ENCODE results near the gene ZFPM1. TPM values are rescaled to one million over a fixed set of nuclear protein-coding genes. Genes with fewer than 3 reads are reported as not detected.

The ZFPM1 gene
- total RNA-seq, 1 donor from 2014 or later: 5.7 TPM

DNA sequence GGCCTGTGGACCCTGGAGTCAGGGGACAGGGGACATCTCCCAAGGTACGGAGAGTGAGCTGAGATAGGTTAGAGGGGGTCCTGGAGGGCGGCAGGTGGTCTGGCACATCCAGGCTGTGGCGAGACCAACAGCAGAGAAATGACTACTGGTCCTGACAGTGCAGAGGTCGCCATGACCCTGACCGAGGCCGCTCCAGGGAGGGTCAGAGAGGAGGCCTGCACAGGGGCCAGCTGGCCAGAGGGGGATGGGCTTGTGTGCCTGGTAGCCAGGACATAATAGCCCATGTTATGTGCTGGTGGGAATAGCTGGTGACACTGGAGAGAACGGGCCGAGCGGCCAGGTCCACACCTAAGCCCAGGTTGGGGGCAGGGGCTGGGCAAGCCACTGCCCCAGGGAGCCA, 76.5 kb downstream of the ZFPM1 start:
- no peak overlapping the region for H3K4me3 ChIP-seq
- H3K4me1 ChIP-seq: peaks cover 48% of the 10 kb centered on the region
- H3K9me3 ChIP-seq (replicated peaks): no peaks in the 10 kb centered on the region
- intact Hi-C loops (cut with micrococcal nuclease): loop anchor here (5.0 kb wide), 1 partner anchor 87 kb away; no protein-coding TSS in a partner anchor
- TF ChIP-seq, protein P1, sequence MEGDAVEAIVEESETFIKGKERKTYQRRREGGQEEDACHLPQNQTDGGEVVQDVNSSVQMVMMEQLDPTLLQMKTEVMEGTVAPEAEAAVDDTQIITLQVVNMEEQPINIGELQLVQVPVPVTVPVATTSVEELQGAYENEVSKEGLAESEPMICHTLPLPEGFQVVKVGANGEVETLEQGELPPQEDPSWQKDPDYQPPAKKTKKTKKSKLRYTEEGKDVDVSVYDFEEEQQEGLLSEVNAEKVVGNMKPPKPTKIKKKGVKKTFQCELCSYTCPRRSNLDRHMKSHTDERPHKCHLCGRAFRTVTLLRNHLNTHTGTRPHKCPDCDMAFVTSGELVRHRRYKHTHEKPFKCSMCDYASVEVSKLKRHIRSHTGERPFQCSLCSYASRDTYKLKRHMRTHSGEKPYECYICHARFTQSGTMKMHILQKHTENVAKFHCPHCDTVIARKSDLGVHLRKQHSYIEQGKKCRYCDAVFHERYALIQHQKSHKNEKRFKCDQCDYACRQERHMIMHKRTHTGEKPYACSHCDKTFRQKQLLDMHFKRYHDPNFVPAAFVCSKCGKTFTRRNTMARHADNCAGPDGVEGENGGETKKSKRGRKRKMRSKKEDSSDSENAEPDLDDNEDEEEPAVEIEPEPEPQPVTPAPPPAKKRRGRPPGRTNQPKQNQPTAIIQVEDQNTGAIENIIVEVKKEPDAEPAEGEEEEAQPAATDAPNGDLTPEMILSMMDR (IDR thresholded peaks at IDR 0.05; ENCODE audit: borderline replicate concordance): no peak
- H3K27me3 ChIP-seq (ENCODE audit: low read depth): no peaks in the 10 kb centered on the region
- no peak overlapping the region for H3K27ac ChIP-seq (replicated peaks)
- H3K36me3 ChIP-seq: no peaks in the 10 kb centered on the region
- DNase-seq: no peak

DNA sequence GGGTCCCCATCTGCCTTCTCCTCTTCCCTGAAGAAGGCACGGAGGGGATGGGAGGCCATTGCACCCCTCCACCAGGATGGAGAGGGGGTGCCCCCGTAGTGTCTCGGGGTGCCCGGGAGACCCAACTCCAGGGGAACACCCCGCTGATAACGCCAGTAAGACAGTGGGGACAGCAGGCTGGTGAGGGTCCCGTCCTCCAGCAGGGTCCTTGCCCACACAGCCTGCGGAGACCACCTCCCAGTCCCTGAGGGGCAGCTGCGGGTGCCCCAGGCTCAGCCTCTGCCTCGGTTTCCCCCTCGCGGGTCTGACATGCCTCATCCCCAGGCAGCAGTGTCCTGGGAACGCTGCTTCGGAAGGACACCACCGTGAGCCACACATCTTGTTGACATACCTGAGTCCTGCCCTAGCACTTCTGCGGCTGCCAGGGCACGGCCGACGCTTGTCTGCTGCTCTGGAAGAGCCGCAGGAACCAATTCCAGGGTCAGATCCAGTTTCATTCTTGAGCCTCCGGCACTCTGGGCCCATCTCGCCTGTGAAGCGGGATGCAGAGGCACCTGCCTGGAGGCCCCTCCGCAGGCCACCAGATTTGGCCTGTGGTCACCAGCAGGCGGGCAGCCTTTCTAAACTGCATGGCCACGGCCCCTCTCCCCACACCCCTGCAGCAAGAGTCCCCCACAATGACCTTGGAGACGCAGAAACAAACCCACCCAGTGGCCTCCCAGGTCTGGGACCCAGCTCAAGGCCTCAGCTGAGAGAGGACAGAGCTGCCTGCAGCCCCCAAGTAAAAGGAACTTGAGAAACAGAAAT, 77.2 kb downstream of the ZFPM1 start:
- Histone ChIP-seq H3K36me3 (no peaks in the 10 kb centered on the region), H3K9me3 (replicated peaks) (no peaks in the 10 kb centered on the region), H3K4me1 (peaks cover 49% of the 10 kb centered on the region), H3K27me3 (ENCODE audit: low read depth) (no peaks in the 10 kb centered on the region), H3K4me3 (no peak overlapping the region), H3K27ac (replicated peaks) (no peak overlapping the region)
- intact Hi-C loops (cut with micrococcal nuclease): no loop called here
- DNase-seq: no peak
- TF ChIP-seq, protein P1 (IDR thresholded peaks at IDR 0.05; ENCODE audit: borderline replicate concordance): no peak

DNA sequence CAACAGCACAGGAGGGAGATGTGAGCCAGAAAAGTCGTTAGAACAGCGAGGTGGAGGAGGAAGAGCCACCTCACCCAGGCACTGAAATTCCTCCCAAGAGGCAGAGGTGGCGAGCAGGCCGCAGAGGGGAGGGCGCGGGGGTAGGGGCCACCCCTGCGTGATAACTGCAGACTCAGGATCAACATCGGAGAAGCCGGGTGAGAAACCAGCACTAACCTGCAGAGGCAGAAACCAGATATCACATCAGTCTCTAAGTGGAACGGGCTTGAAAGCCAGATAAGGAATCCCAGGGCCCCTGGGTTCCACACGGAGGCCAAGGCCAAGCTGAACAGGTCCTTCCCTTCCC, 77.8 kb downstream of the ZFPM1 start:
- Histone ChIP-seq H3K27me3 (ENCODE audit: low read depth) (no peaks in the 10 kb centered on the region), H3K4me3 (no peak overlapping the region), H3K4me1 (peaks cover 49% of the 10 kb centered on the region), H3K27ac (replicated peaks) (no peak overlapping the region), H3K9me3 (replicated peaks) (no peaks in the 10 kb centered on the region), H3K36me3 (no peaks in the 10 kb centered on the region)
- intact Hi-C loops (cut with micrococcal nuclease): no loop called here
- no peak for DNase-seq
- TF ChIP-seq, protein P1 (IDR thresholded peaks at IDR 0.05; ENCODE audit: borderline replicate concordance): no peak

DNA sequence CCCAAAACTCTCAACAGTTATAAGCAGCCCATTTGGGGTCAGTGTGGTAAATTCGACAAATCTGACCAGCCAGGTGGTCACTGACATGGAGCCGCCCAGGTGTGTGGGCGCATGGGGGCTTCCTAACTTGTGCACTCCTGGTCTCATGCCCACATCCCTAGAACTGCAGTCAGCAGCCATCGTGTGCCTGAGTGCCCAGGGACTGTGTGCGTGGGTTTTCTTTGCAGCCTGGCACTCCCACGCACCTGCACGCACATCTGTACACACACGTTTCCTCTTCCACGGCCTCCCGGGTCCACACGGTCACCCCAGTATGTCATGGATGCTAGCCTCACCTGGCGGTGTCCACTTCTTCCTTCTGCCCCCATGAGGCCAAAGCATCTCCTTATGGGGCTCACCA, 78.3 kb downstream of the ZFPM1 start:
- Histone ChIP-seq H3K4me3 (no peak overlapping the region), H3K27ac (replicated peaks) (no peak overlapping the region), H3K9me3 (replicated peaks) (no peaks in the 10 kb centered on the region), H3K36me3 (no peaks in the 10 kb centered on the region), H3K4me1 (peaks cover 43% of the 10 kb centered on the region), H3K27me3 (ENCODE audit: low read depth) (no peaks in the 10 kb centered on the region)
- TF ChIP-seq, protein P1 (IDR thresholded peaks at IDR 0.05; ENCODE audit: borderline replicate concordance): no peak
- intact Hi-C loops (cut with micrococcal nuclease): no loop called here
- DNase-seq: no peak

DNA sequence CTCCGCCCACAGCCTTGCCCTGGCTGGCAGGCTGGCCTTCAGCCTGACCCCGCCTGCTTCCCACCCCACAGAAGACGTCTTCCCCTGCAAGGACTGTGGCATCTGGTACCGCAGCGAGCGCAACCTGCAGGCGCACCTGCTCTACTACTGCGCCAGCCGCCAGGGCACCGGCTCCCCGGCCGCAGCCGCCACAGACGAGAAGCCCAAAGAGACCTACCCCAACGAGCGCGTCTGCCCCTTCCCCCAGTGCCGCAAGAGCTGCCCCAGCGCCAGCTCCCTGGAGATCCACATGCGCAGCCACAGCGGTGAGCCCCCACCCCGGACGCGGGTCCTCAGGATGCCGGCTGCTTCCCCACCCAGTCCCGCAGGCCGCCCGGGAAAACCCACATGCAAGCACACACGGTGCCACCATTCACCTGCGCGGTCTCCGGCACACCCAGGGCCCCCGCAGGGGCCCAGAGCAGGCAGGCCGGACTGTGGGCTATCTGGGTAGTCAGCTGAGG, 78.9 kb downstream of the ZFPM1 start:
- TF ChIP-seq, protein P1 (IDR thresholded peaks at IDR 0.05; ENCODE audit: borderline replicate concordance): no peak
- Histone ChIP-seq H3K27me3 (ENCODE audit: low read depth) (no peaks in the 10 kb centered on the region), H3K36me3 (no peaks in the 10 kb centered on the region), H3K4me1 (peaks cover 40% of the 10 kb centered on the region), H3K4me3 (no peak overlapping the region), H3K27ac (replicated peaks) (no peak overlapping the region), H3K9me3 (replicated peaks) (no peaks in the 10 kb centered on the region)
- intact Hi-C loops (cut with micrococcal nuclease): no loop called here
- no peak for DNase-seq
